Medulla oblongata (tissue), 1 donor: ENCODE data around the gene PLD3.

Experiments
- DNase-seq: peaks from one replicate; pipeline ENCODE4 v3.0.0-alpha.2; 2015; ENCODE audit errors: extremely low spot score

The PLD3 gene

GRCh38 chr19:40413291-40413845 is 64.9 kb downstream of the PLD3 start, which contains the start of gene PRX:
TSS of gene PRX (minus strand) at chr19:40413378. CDS start at chr19:40407932, 5,446 bp downstream.
- no peak for DNase-seq

- no peak for DNase-seq
Observed at GRCh38 chr19:40414542-40415535, 66.3 kb downstream of the PLD3 start.

GRCh38 chr19:40415768-40416167 is 67.3 kb downstream of the PLD3 start:
- no peak for DNase-seq

GRCh38 chr19:40416918-40417642 is 68.6 kb downstream of the PLD3 start:
- DNase-seq = peak; percentile 12

DNA sequence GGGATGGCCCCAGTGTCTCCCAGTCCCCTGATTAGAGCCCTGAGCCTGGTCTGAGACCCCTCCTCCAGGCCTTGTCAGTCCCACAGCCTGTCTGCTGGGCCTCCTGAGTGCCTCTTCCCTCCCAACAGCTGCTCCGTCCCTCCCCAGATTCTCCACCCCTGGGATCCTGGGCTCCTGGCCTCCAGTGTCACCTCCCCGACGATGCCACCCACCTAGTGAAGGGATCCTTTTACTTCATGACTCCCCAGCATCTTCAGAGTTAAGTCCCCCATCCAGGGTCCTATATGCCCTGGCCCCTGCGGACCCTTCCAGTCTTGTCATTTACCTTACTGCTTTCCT is 69.1 kb downstream of the PLD3 start:
- no peak for DNase-seq

DNA sequence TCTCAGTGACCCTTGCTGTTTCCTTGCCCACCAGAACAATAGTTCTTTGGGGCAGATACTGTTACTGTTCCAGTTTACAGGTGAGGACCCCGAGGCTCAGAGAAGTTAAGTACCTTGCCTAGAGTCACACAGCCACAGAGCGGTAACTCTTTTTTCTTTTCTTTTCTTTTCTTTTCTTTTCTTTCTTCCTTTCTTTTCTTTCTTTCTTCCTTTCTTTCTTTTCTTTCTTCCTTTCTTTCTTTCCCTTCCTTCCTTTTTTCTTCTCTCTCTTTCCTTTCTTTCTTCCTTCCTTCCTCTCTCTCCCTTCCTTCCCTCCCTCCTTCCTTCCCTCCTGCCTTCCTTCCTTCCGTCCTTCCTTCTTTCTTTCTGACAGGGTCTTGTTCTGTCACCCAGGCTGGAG is 69.5 kb downstream of the PLD3 start:
- no peak for DNase-seq

- DNase-seq = no peak
Observed at GRCh38 chr19:40419066-40419612, 70.6 kb downstream of the PLD3 start.

DNA sequence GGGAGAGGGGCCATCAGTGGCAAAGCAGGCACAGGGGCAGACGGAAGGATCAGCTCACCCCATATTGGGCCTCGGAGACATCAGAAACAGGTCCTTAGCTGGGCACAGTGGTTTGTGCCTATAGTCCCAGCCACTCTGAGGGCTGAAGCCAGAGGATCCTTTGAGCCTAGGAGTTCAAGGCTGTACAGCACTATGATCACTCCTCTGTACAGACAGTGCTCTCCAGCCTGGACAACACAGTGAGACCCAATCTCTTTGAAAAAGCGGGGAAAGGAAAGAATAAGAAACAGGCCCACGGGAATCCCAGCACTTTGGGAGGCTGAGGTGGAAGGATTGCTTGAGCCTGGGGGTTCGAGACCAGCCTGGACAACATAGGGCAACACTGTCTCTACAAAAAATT is 71.3 kb downstream of the PLD3 start:
- DNase-seq = no peak

- DNase-seq = no peak
Observed at GRCh38 chr19:40420451-40420765, 71.9 kb downstream of the PLD3 start.

GRCh38 chr19:40420766-40421765 is 72.6 kb downstream of the PLD3 start:
- DNase-seq = peak; percentile 91

DNA sequence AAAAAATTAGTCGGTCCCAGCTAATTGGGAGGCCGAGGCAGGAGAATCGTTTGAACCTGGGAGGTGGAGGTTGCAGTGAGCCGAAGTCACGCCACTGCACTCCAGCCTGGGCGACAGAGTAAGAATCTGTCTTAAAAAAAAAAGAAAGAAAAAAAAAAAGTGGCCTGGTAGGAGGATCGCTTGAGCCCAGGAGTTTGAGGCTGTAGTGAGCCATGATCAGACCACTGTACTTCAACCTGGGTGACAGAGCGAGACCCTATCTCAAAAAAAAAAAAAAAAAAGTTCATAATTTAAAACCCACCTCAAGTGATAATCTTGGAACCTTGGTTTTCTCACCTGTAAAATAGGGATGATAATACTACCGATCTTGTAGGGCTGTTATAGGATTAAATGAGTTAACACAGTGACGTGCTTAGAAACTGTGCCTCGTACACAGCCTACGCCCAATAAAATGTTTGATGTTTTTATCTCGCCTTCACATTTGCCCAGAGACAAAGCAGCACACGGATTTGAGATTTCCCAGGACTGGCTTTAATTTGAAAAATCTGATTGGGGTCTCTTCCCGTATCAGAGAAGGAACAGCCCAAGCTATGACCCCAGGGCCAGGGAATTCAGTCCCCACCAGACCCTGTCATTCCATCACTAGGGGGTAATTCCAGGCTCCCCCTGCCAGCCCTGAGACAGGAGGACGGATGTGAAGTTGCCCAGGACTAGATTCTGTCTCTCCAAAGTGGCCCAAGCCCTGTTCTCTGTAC is 73.7 kb downstream of the PLD3 start:
- no peak for DNase-seq

DNA sequence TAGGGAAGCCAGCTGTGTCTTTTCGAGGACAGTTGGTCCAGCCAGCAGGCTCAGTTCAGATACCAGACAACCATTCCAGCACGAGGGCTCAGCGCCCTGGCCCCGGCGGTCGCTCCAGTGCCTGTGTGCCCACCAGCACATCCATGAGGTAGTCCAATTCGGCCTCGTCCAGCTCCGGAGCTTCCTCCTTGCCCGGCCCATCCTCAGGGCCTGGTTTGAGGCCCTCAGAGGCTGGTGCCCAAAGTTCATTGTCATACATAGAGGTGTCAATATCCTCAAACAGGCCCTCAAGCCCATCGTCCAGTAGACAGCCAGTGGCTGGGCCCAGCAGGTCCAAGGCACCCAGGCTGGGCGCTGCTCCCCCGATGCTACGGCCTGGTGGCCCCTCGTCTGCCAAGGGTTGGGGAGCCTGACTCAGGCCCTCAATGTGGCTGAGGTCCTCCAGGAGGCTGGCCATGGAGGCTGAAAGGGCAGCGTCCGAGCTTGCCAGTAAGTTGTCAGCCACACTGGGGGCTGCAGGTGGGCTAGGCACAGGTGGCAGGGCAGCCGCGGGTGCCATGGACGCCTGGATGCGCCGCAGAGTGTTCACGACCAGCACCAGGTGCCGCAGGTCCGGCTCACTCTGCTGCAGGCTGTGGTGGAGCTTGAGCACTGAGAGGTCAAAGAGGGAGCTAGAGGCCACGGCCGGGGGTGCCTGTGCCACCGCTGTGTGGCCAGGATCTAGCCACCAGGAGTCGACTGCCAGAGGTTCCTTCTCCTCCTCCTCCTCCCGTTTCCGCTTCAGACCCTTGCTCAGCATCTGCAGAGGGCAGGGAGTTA is 74.5 kb downstream of the PLD3 start:
- DNase-seq = no peak

DNA sequence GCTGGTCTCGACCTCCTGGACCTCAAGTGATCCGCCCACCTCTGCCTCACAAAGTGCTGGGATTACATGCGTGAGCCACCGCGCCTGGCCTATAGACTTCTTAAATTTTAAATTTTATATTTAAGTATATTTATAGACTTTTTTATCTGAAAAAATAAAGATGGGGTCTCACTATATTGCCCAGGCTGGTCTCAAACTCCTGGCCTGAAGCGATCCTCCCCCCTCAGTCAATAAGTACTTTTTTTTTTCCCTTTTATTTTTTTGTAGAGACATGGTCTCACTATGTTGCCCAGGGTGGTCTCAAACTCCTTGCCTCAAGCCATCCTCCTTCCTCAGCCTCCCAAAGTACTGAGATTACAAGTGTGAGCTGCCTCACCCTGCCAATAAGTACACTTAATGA is 75.4 kb downstream of the PLD3 start:
- DNase-seq = no peak

DNA sequence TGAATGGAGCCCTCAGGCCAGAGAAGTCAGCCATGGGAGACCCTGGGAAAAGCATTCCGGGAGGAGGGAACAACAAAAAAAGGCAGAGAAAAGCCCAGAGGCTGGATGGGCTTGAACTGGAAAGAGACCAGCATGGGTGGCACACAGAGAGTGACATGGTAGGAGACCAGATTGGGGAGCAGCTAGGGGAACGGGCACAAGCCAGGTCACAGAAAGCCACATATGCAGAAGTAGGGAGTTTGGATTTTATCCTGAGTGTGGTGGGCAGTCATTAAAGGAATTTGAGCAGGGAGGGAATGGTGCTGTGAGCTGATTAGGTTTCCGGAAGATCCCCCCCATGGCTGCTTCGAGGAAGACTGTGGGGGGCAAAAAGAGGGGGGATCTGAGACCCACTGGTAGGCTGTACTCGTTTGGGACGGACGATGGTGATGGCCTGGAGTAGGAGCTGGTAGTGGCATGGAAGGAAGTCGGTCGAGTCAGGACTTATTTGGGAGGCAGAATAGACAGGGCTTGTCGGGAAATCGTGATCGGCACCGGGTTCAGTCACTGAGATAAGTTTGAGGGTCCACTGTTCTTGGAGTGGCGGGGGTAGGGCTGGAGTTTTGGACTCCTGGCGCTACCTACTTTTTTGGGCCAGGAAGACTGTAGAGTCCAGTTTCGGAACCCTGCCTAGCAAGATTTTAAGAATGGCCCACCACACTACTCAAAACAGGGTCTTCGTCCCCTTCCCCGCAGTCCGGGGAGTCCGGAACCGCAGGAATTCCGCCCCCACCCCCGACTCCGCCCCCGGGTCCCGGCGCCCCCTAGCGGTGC is 76.3 kb downstream of the PLD3 start:
- DNase-seq = peak; percentile 61

GRCh38 chr19:40425450-40426287 is 77.2 kb downstream of the PLD3 start, which contains the start of gene SERTAD1:
TSS of gene SERTAD1 (minus strand) at chr19:40425992. CDS start at chr19:40423546, 2,446 bp downstream.
- DNase-seq = peak; percentile 100
